ENCODE data around the gene KDELR1.
"Not testable (repeated sequence)": the region's sequence is repeated elsewhere in the genome, so short reads cannot be mapped to it uniquely, and the experiment has no call there.

Gene KDELR1

DNA sequence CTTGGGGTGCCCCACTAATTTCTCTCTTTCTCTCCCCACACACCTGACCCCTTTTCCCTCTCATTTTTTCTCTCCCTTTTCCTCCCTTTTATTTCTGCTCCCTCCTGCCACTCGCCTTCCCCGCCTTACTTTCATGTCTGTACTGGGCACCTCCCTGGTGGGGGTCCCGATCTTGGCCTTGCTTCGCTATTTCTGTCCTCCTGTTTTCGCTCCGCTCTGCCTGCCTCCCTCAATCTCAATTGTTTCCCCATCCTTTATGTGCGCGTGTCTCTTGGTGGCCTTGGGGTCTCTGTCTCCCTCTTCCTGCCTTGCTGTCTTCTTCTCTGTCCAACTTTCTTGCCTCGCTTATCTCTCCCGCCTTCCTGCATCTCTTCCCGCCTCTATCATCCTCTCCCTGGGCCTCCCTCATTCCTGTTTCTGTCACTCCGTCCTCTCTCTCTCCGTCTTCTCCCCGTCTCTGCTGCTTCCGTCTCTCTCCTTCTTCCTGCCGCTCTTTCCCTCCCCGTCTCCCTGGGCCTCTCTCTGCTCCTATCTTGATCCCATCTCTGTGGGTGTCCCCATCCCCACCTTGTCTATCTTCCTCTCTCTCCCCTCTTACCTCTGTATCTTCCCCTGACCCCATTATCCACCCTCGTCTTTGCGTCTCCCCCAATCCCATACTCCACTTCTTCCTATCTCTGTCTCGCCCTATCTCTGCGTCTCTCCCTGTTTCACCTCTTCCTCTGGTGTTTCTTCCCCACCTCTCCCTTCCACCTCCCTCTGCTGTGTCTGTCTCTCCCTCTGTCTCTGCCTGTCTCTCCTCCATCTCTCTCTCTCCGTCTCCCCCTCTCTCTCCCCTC lies 6.1 kb upstream of the KDELR1 start:
- DNase-seq = no peak

DNA sequence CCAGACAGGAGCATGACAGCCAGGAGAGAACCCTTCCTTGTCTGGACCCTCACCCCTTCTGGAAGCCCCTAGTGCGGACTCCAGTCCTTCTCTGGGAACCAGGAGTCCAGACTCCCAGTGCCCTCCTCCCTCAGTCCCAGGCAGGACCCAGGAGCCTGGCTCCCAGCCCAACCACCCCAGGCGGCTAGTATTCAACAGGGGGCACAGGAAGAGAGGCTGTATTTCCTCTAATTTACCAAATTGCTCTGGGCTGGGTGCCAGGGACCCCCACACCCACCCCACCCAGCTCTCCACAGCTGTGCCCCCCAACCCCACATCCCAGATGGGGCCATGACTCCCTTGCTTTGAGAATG lies 5.4 kb upstream of the KDELR1 start:
- no peak for DNase-seq

DNA sequence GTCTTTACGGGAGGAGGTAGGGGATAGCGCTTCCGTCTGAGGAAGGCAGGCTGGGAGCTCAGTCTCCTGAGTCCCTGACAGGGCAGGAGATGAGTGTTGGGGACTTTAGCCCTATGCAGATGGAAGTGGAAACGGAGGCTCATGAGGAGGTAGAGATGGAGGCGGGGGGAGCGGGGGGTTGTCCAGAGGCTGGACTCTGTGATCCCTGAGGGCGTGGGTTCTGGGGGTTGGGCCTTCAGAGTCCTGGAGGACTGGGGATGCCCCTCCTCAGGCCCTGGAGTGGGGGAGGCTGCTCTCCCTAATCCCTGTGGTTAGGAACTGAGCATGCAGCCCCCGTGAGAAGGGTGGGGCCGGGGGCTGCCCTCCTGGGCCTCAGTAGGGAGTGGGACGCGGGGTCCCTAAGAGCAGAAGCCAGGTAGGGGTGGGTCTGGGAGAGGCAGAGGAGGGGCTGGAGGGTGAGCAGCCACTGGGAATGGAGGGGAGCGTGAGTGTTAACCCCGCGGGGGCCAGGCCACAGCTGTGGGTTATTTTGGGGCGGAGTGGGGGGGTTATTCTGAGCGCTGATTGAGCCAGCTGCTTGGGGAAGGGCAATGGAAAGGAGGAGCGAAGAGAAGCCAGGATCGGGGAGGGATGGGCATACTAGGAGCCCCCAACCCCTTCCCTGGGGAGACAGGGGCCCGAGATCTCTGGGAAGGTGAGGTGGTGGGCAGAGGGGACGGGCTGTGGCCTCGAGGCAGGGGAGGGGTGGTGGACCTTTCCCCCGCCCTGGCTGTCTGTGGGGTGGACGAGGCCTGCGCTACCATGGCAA lies 4.9 kb upstream of the KDELR1 start:
- DNase-seq = no peak

DNA sequence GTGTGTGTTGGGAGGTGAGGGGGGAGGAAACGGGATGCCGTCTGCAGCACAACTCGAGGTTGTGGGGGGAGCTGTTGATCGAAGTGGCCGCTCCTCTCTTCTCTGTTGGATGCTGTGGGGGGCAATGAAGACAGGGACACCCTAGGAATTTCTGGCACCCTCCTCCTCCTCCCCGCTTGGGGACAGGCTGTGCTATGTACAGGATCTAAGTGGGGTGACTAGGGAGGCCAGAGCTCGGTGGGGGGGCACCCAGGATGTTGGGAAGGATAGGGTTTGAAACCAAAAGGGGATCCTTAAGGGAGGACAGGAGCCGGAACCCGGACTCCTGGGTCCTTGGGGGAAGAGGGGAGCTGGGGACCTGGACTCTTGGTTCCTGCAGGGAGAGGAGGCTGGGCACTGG lies 4.1 kb upstream of the KDELR1 start:
- no peak for DNase-seq

DNA sequence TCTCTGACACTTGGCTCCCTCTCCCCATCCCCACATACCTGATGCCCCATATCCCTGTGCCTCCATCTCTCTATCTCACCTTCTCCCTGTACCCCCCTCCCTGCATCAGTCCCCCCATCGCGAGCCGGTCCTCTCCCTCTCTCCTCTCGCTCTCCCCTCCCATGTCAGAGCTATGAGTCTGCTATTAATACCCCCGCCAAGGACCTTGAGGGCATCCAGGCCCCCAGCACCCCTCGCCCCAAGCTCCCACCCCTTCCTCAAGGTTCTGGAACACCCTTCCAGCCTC lies 3.8 kb upstream of the KDELR1 start:
- DNase-seq = no peak

DNA sequence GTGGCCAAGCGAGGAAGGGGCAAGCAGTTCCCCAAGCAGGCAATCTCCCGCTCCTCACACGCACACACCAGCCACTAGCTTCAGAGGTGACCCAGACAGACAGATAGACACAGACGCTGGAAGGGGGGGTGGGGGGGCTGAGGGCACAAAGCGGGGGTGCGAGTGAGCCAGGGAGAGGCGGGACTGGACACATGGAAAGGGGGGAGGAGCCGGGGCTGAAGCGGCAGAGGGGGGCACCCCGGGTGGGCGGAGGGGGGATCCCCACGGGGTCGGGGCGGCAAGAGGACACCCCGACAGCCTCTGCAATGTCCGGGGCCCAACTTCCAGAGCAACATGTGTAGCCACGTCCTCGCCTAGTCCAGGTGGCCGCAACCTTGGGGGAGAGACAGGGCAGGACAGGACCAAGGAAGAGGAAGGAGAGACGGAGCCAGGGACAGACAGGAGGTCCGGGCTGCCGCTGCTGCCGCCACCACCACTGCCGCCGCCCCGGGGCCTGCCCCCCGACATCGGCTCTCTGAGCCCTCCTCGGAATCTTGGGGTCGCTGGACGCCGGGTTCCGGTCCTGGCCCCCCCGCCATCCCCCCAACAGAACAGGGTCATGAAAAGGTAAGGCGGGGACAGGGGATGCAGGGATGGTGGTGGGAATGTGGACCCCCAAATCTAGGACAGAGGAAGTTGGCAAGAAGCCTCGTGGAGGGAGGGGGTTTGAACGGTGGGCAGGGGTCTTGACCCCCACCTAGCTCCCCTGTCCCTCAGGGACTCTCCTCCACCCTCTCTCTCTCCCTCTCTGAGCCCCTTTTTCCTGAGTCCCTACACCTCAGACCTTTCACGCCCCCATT lies 3.2 kb upstream of the KDELR1 start:
- DNase-seq = no peak

DNA sequence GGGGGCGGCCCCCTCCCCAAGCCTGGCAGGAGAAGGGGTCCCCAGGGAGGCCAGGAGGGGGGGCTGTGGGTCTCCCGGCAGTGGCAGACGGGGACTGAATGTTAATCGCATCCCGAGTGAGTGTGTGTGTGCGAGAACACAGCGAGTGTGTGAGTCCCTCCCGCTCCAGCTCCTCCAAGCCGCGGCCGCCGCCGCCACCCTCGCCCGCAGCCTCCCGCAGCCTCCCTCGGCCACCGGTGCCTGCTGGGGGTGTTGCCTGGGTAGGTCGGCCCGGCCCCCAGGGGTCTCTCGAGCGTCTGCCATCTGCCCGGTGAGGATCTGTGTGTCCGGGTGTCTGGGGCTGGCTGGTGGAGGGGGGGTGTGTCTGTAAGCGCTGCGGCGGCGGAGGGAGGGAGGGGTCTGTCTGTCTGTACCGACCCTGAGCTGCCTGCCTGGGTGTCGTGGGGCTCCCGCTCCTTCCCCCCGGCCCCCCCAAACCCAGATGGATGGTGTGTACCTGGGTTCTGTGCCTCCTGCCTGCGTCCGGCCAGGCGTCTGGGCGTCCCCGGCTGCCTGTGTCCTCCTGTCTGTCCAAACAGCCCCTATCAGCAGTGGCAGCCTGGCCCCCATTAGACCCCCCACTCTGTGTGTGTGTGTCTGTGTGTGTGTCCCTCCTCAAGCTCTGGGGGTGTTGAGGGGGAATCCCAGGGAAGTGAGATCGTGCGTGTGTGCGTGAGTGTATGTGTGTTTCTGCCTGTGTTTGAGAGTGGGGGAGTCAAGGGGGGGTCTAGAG lies 2.4 kb upstream of the KDELR1 start, which contains the start of gene GRIN2D:
TSS of gene GRIN2D (plus strand) at position 110 of the 772 bp plus-strand sequence. CDS start 4,725 bp downstream, outside the sequence.
- DNase-seq = no peak

DNA sequence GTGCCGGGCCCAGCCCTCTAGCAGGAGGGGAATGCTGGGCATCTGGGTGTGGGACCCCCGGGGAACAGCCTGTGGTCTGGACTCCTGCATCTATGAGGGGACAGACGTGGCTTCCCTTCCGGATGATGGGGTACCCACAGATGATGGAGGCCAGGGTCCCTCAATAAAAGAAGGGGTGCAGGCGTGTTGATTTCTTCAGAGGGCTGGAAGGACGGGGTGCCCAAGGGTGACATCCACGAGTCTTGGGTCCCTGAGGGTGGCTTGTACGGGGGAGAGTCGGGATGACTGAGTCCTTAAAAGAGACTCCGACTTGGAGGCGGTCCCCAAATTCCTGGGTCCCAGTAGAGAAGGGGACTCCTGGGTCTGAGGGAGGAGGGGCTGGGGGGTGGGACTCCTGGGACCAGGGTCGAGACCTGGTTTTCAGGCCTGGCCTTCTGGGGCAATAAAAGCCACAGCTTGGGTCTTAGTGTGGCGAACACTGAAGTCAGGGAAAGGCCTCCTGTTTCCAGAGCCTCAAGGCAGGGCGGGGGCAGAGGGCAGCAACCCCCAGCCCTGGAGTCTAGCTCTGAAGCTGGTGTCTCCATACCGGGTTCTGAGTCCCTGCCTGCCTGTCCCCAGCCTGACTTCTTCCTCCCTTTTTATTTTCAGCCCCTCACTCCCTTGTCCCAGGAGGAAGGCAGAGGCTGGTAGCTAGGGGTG lies 1.7 kb upstream of the KDELR1 start:
- no peak for DNase-seq

DNA sequence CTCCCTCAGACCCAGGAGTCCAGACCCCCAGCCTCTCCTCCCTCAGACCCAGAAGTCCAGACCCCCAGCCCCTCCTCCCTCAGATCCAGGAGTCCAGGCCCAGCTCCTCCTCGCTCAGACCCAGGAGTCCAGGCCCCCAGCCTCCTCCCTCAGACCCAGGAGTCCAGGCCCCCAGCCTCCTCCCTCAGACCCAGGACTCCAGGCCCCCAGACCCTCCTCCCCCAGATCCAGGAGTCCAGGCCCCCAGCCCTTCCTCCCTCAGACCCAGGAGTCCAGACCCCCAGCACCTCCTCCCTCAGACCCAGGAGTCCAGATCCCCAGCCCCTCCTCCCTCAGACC lies 624 bp upstream of the KDELR1 start:
- not testable (repeated sequence) for DNase-seq

DNA sequence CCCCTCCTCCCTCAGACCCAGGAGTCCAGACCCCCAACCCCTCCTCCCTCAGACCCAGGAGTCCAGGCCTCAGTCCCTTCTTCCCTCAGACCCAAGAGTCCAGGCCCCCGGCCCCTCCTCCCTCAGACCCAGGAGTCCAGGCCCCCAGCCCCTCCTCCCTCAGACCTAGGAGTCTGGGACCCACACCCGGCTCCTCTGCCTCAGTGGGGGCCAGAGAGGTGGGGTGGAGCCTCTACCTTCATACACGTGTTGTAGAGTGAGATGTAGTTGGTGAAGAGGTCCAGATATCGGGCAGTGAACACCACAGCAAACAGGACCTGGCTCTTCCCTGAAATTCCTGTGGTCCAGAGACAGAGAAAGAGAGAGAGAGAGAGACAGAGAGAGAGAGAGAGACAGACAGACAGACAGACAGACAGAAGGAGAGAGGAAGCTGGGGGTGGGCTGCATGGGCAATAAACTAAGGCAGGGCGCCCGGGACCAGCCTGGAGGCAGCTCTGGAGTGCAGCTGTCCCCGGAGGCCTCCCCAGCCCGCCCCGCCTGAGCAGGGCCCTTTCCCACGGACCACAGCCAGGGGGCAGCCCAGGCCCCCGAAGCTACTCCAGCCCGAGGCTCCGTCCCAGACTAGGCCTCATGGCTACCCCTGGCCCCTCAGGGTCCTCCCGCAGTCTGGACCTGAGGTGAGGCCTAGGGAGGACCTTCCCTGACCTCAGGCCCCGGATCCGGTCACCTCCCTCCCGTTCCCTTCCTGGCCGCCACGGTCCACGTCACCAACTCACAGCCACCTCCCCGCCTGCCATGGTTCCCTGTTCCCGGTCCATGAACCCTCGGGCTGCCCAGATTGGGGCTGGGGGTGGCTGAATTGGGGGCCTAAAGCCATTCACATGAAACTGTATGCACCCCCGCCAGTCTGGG lies 907 bp downstream of the KDELR1 start:
- no peak for DNase-seq

DNA sequence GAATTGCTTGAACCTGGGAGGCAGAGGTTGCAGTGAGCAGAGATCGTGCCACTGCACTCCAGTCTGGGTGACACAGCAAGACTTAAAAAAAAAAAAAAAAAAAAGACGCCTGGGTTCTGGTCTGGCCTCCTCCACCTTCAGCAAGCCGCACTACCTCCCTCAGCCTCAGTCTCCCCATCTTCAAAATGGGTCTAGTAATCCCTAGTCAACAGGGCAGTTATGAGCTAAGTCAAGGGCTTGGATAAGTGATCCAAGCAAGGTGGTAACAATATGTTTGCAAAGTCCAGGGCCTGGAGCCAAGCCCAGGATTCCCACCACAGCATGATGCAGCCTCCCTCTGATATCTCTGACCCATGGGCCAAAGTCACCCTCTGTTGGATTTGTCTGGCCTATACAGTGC lies 4.4 kb downstream of the KDELR1 start:
- no peak for DNase-seq

DNA sequence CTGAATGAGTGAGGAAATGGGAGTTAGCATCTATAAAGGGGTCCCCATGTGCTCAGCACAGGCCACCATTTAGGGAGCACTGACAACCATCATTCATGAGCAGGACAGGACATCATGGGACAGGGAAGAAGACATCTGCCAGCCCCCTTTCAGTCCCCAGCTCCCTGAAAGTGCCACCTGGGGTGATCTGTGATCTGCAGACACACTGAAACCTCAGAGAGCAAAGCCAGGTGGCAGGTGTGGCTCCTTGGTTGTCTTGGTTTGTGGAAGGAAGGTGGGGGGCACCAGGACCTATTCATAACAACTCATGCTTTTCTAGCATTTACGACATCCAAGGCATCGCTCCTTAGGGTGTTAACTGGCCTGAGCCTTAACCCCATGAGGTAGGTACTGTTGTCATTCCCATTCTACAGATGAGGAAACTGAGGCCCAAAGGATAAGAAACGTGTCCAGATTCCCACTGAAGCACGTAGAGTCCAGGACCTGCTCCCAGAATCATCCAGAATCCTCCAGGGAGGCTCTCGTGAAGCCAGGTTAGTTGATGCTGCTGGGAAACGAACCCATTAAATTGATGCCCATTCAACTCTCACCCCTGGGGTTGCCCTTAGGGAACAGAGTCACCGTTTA lies 5.8 kb downstream of the KDELR1 start:
- DNase-seq = no peak

DNA sequence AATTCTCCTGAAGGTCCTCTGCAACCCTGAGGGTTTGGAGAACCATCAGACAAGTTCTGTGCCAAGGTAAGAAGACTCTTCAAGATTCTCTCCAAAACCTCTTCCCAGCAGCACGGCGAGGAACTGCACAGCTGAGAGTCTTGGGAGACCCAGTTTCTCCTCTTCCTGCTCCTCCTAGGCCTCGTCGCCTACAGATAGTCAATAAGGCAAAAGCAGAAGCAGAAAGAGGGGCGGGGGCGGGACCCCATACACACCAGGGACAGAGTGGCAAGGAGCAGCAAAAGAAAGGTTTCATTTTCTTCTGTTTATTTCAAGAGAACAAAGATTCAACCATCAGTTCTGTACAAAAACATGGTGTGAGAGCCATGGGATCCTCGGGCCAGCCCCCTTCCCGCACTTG lies 9.1 kb downstream of the KDELR1 start:
- DNase-seq = no peak

DNA sequence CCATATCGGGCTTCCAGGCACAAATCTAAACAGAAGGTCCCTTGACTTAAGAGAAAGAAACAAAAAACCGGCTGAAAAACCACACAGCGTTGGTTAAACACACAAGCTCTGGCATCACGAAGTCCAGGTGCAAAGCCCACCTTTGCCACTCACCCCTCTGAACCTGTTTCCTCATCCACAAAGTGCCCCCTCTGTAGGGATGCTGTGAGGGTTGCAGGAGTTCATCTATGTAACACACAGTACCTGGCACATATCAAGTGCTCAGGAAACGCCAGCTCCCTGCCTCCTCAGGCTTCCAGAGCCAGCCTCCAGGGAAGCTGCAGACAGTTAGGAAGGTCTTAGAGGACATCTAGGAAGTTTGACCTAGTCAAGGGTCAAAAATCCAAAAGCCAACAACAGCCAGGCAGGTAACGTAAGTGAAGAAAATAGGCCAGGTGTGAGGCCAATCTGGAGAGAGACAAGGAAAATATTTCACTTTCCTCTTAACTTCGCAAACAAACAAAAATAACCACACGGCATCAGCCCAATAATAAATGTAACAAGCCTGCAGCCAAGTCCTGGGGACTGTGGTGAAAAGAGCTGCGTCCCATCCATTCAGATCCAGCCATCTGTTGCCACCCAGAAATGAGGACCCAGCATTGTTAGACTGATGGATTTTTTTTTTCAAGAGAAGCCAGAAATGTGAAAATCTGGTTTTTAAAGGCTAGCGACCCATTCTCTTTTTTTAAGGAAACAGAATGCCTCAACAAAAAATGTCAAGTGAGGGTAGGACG lies 10.0 kb downstream of the KDELR1 start:
- no peak for DNase-seq

DNA sequence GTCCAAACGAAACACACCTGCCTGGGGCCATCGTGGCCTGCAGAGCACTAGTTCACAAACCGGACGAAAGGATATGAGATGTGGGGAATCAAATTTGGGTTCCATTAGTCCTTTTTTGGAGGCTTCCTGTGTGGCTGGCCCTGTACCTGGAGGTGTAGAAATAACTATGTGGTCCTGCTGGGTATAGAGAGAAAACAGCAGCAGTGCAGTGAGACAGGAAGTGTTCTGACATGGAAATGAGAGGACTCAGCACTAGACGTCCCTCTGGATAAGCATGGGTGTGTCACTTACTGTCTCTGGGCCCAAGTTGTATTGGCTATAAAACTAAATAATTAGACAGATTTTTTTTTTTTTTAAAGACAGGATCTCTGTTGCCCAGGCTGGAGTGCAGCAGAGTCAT lies 12.3 kb downstream of the KDELR1 start:
- DNase-seq = no peak

DNA sequence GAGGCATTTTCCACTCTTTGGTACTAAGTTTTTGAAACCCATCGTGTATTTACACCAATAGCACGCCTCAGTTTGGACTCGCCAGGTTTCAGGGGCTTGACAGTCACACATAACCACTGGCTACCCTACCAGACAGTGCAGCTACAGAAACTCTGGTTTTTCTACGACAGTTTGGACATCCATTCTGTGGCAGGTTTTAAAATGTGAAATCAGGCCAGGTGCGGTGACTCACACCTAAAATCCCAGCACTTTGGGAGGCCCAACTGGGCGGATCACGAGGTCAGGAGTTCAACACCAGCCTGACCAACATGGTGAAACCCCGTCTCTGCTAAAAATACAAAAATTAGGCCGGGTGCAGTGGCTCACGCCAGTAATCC lies 13.2 kb downstream of the KDELR1 start:
- DNase-seq = no peak

DNA sequence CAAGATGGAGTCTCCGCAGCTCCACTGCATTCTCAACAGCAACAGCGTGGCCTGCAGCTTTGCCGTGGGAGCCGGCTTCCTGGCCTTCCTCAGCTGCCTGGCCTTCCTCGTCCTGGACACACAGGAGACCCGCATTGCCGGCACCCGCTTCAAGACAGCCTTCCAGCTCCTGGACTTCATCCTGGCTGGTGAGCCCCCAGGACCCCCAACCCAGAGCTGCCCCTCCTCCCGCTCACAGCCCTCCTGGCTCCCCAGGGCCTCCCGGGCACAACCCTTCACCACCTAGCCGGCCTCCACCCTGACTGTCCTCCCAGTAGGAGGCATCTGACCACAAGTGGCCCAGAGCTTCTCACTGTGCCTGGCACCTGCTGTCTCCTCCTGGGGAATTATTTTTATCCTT lies 17.8 kb downstream of the KDELR1 start:
- DNase-seq = no peak

DNA sequence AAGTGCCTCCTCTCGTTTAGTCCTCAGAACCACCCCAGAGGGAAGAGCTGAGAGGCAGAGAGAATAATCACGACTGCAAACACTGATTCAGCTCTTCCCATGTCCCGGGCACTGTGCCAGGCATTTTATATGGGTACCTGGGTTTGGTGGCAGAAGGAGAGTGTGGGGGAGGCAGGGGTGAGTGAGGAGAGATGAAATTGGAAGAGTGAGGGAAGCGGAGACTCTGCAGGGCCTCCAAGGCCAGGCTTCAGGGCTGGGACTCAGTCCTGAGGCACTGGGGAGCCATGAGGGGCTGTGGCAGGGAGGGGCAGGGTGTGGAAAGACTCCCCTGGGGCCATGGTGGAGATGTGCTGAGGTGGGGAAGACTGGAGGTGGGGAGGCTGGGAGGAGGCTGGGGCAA lies 18.4 kb downstream of the KDELR1 start:
- no peak for DNase-seq

DNA sequence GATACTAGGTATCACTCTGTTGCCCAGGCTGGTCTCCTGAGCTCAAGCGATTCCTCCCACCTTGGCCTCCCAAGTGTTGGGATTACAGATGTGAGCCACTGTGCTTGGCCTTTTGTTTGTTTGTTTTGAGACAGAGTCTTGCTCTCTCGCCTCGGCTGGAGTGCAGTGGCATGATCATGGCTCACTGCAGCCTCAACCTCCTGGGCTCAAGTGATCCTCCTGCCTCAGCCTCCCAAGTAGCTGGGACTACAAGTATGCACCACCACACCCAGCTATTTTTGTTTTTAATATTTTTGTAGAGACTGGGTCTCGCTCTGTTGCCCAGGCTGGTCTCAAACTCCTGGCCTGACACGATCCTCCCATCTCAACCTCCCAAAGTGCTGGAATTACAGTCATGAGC lies 19.6 kb downstream of the KDELR1 start:
- DNase-seq = not testable (repeated sequence)

DNA sequence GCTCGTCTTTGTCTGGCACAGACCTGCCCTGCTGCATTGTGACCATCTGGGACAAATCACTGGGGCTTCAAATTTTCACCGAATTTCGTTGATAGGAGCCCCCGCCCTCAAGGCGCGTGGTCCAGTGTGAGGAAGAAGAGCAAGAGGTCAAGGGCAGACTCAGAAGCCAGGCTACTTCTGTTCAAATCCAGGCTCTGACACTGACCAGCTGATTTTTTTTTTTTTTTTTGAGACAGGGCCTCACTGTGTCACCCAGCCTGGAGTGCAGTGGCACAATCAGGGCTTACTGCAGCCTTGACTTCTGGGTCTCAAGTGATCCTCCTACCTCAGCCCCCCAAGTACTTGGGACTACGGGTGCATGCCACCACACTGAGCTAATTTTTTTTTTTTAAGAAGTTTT lies 20.0 kb downstream of the KDELR1 start:
- DNase-seq = no peak

Measured in NCI-H2081 treated with DMSO at 0.1 percent for 48 hours (cell line).